Esophagus muscularis mucosa (tissue), 4 donors: ENCODE data around the gene QKI. TPM values are rescaled to one million over a fixed set of nuclear protein-coding genes. Genes with fewer than 3 reads are reported as not detected.

Experiments
- DNase-seq: peaks from one replicate; pipeline ENCODE4 v3.0.0-alpha.2; 2017; ENCODE audit errors: extremely low spot score
- H3K27ac ChIP-seq, 4 donors: fragments of 200-600 bp; sonication (generic); replicated peaks in 1 of 4; 1 replicate in 3 of 4; 2 replicates in 1 of 4; pipeline ENCODE4 v1.5.1; 2016 to 2019; ENCODE audit warnings: mild to moderate bottlenecking in 1 of 4
- H3K27me3 ChIP-seq, 4 donors: fragments of 200-600 bp; sonication (generic); one replicate each; pipeline versions ENCODE4 v1.5.1 to v1.6.0; 2016 to 2019
- H3K36me3 ChIP-seq, 4 donors: fragments of 200-600 bp; sonication (generic); one replicate each; pipeline ENCODE4 v1.5.1; 2016 to 2019
- H3K4me1 ChIP-seq, 4 donors: fragments of 200-600 bp; sonication (generic); one replicate each; pipeline ENCODE4 v1.5.1; 2016 to 2019
- H3K4me3 ChIP-seq, 4 donors: fragments of 200-600 bp; sonication (generic); 1 replicate in 2 of 4; 2 replicates in 2 of 4; pipeline ENCODE4 v1.5.1; 2016 to 2019; ENCODE audit warnings: mild to moderate bottlenecking in 4 of 4, moderate library complexity in 1 of 4
- H3K9me3 ChIP-seq, 4 donors: fragments of 200-600 bp; sonication (generic); 1 replicate in 3 of 4; 2 replicates in 1 of 4; pipeline ENCODE4 v1.5.1; 2016 to 2019
- EP300 ChIP-seq: sonication (generic); formaldehyde crosslinking; IDR thresholded peaks from one replicate; pipeline ENCODE4 v1.6.1; 2017; ENCODE audit warnings: antibody characterized with exemption
- POLR2A ChIP-seq: fragments of 450-650 bp; IDR thresholded peaks from one replicate; pipeline ENCODE4 v1.6.1; 2017; ENCODE audit warnings: antibody characterized with exemption, moderate library complexity, mild to moderate bottlenecking, low read depth
- POLR2AphosphoS5 ChIP-seq, 2 donors: sonication (generic); formaldehyde crosslinking; IDR thresholded peaks; one replicate each; pipeline ENCODE4 v1.6.1; 2017; ENCODE audit warnings: antibody characterized with exemption in 2 of 2
- WGBS: methylation state at CpG from one replicate; pipeline ENCODE4 v1.1.5; 2018; 5-methylcytosine and 5-hydroxymethylcytosine counted together
- intact Hi-C: fragments of 100-400 bp; cut with DNase I; formaldehyde crosslinking; loops from one replicate; pipeline ENCODE4 v1.15.1; 2023
- total RNA-seq, 4 donors: library from RNA; depleted of rRNA; stranded (reverse); fragments of >200 nt; gene quantifications; one replicate each; pipeline versions ENCODE4 v1.1.0 to v1.2.1, GENCODE V29; 2016
- TF ChIP-seq, protein P1 (sequence below), 3 experiments: fragments of 200-600 bp in 2 of 3; fragments of 450-650 bp in 1 of 3; sonication (generic) in 2 of 3; IDR thresholded peaks; one replicate each; pipeline ENCODE4 v1.5.1; 2017 to 2019; ENCODE audit warnings: antibody characterized with exemption in 3 of 3, mild to moderate bottlenecking in 2 of 3, moderate library complexity in 1 of 3

QKI gene
- total RNA-seq, 4 donors from 2014 or later = 176 to 290 (median 237) TPM

DNA sequence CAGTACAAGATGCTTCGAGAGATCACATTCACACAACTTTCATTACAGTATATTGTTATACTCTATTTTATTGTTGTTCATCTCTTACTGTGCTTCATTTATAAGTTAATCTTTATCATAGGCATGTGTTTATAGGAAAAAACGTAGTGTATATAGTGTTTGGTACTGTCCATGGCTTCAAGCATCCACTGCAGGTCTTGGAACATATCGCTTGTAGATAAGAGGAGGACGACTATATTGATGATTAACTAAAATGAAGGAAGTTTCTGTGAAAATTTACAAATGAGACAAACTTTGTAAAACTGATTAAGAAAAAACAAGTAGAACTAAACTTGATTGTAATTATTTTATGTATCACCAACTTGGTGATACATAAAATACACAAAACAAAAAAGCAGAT, 98.5 kb downstream of the QKI start:
- Histone ChIP-seq H3K4me1 (peaks cover 3 to 28% (median 12%) of the 10 kb centered on the region in 4 donors), H3K27me3 (no peaks in the 10 kb centered on the region), H3K27ac (no peak overlapping the region), H3K4me3 (no peak overlapping the region), H3K9me3 (peaks cover 0 to 8% (median 3%) of the 10 kb centered on the region in 4 donors), H3K36me3 (no peaks in the 10 kb centered on the region)
- TF ChIP-seq, protein P1, sequence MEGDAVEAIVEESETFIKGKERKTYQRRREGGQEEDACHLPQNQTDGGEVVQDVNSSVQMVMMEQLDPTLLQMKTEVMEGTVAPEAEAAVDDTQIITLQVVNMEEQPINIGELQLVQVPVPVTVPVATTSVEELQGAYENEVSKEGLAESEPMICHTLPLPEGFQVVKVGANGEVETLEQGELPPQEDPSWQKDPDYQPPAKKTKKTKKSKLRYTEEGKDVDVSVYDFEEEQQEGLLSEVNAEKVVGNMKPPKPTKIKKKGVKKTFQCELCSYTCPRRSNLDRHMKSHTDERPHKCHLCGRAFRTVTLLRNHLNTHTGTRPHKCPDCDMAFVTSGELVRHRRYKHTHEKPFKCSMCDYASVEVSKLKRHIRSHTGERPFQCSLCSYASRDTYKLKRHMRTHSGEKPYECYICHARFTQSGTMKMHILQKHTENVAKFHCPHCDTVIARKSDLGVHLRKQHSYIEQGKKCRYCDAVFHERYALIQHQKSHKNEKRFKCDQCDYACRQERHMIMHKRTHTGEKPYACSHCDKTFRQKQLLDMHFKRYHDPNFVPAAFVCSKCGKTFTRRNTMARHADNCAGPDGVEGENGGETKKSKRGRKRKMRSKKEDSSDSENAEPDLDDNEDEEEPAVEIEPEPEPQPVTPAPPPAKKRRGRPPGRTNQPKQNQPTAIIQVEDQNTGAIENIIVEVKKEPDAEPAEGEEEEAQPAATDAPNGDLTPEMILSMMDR (IDR thresholded peaks at IDR 0.05) = no peak
- no peak for TF ChIP-seq POLR2AphosphoS5 (IDR thresholded peaks at IDR 0.05)
- no peak for TF ChIP-seq POLR2A
- no peak for TF ChIP-seq EP300
- DNase-seq = no peak
- WGBS = 89% methylated on average over 4 of the region's 4 CpGs
- intact Hi-C loops = no loop called here

DNA sequence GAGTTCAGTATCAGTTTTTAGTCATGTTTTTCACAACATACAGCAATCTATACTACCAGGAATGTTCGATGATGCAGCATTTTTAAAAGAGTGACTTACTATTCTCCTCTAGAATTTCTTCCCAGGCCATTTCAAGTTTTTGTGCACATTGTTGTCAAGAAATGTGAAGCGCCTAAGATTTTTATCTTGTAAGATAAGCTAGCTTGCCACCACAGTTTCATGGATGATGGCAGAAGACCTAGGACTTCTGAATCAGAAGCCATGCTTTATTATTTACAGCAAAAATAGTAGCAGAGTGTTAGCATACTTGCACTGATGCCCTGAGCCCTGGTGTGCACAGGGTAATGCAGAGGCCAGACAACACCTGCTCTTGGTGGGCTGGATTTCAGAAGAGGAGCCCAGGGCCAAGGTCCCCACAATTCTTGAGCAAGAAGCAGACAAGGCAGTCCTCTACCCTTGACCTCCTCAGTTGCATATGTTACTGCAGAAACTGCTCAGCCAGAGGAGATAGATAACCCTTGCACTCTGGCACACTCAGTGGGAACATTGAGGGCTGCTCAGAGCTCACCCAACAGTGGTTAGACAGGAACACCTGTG, 99.2 kb downstream of the QKI start:
- Histone ChIP-seq H3K9me3 (peaks cover 0 to 1% (median 0%) of the 10 kb centered on the region in 4 donors), H3K27ac (no peak overlapping the region), H3K4me1 (peaks cover 3 to 32% (median 14%) of the 10 kb centered on the region in 4 donors), H3K36me3 (no peaks in the 10 kb centered on the region), H3K27me3 (no peaks in the 10 kb centered on the region), H3K4me3 (no peak overlapping the region)
- DNase-seq = no peak
- WGBS = 91% methylated on average over 2 of the region's 2 CpGs
- TF ChIP-seq POLR2A (no peak), POLR2AphosphoS5 (IDR thresholded peaks at IDR 0.05) (no peak)
- intact Hi-C loops = no loop called here

DNA sequence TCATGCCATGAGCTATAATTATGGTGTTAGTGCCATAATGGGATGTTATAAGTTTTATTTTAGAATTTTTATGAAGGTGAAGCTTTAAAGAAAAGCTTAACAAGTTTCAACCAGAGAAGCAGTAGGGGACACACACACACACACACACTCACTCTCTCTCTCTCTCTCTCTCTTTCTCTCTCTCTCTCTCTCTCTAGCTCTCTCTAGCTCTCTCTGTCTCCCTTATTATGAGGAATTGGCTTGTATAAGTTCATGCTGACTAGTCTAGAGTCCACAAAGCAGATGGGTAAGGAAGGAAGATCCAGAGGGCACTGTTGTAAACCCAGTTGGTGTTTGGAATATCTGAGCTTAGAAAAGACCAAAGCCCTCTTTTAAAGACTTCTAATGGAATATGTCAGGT, 102.4 kb downstream of the QKI start:
- Histone ChIP-seq H3K4me1 (peaks cover 28 to 57% (median 35%) of the 10 kb centered on the region in 4 donors), H3K27ac (no peak overlapping the region), H3K9me3 (no peaks in the 10 kb centered on the region), H3K4me3 (no peak overlapping the region), H3K36me3 (no peaks in the 10 kb centered on the region), H3K27me3 (no peaks in the 10 kb centered on the region)
- no peak for TF ChIP-seq POLR2A
- TF ChIP-seq POLR2AphosphoS5 (IDR thresholded peaks at IDR 0.05) = no peak
- TF ChIP-seq EP300 = no peak
- TF ChIP-seq, protein P1 (IDR thresholded peaks at IDR 0.05) = no peak
- DNase-seq = no peak
- intact Hi-C loops = no loop called here

DNA sequence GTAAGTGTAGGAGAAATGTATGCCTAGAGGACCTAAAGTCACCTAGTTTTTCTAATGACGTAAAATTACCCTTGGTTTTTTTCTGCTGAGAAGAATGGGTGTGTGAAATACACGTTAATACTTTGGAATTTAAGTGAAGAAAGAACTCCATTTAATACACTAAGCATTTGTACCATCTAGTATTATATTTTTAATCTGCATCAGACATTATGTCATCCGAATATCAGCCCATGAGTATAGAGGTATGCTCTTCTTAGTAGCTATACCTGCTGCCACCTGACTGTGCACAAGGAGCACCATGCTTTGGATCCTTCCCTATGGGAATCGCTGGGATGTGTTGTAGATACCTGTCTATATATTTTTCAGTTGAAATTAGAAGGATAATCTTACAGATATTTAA, 106.4 kb downstream of the QKI start:
- no peak for TF ChIP-seq POLR2A
- no peak for TF ChIP-seq POLR2AphosphoS5 (IDR thresholded peaks at IDR 0.05)
- TF ChIP-seq, protein P1 (IDR thresholded peaks at IDR 0.05) = no peak
- TF ChIP-seq EP300 = no peak
- intact Hi-C loops = no loop called here
- H3K36me3 ChIP-seq = no peaks in the 10 kb centered on the region
- H3K4me3 ChIP-seq = no peak overlapping the region
- no peaks in the 10 kb centered on the region for H3K27me3 ChIP-seq
- 94% methylated on average over 4 of the region's 4 CpGs for WGBS
- no peak for DNase-seq
- H3K9me3 ChIP-seq = no peaks in the 10 kb centered on the region
- H3K4me1 ChIP-seq = peaks cover 46 to 56% (median 51%) of the 10 kb centered on the region in 4 donors
- H3K27ac ChIP-seq = no peak overlapping the region

DNA sequence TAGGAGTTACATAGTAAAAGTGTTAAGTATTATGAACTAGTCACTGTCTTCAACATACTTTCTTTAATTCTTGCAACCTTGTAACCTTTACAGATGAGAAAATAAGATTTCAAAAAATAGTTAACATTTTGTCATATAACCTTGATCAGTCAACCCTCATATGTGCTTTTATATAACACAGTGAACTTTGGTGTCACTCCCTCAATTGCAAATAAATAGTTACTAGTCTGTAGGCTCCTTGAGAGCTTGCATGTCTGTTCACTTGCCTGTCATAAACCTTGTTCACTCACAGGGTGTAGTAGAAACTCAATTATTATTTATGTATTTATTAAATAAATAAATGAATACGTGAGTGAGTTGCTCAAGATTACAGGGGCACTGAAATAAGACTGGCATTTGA, 107.5 kb downstream of the QKI start:
- Histone ChIP-seq H3K27ac (no peak overlapping the region), H3K4me3 (no peak overlapping the region), H3K9me3 (no peaks in the 10 kb centered on the region), H3K36me3 (no peaks in the 10 kb centered on the region), H3K27me3 (no peaks in the 10 kb centered on the region), H3K4me1 (peaks cover 49 to 65% (median 57%) of the 10 kb centered on the region in 4 donors)
- TF ChIP-seq EP300 (no peak), POLR2A (no peak), POLR2AphosphoS5 (IDR thresholded peaks at IDR 0.05) (no peak)
- TF ChIP-seq, protein P1 (IDR thresholded peaks at IDR 0.05) = no peak
- intact Hi-C loops = no loop called here
- WGBS = 67% methylated on average over 1 of the region's 1 CpG
- no peak for DNase-seq
